Uterus (tissue), 2 donors: Measurements from ENCODE around the gene CYP2W1.

ENCODE experiments used
- CTCF ChIP-seq, 4 experiments: fragments of 200-600 bp in 2 of 4; fragments of 450-650 bp in 2 of 4; sonication (generic) in 2 of 4; IDR thresholded peaks; one replicate each; pipeline ENCODE4 v1.5.1; 2016 to 2019; ENCODE audit warnings: antibody characterized with exemption in 4 of 4, mild to moderate bottlenecking in 2 of 4, moderate library complexity in 1 of 4
- POLR2A ChIP-seq, 2 donors: fragments of 450-650 bp; IDR thresholded peaks; one replicate each; pipeline ENCODE4 v1.6.1; 2016; ENCODE audit warnings: antibody characterized with exemption in 2 of 2, mild to moderate bottlenecking in 1 of 2, moderate library complexity in 1 of 2

- no peak for TF ChIP-seq CTCF (IDR thresholded peaks at IDR 0.05)
- TF ChIP-seq POLR2A (IDR thresholded peaks at IDR 0.05) = no peak
Measured at GRCh38 chr7:960269-960871, 22.6 kb upstream of the CYP2W1 start.
